ENCODE measurements around the gene ADM2.

ADM2 gene

DNA sequence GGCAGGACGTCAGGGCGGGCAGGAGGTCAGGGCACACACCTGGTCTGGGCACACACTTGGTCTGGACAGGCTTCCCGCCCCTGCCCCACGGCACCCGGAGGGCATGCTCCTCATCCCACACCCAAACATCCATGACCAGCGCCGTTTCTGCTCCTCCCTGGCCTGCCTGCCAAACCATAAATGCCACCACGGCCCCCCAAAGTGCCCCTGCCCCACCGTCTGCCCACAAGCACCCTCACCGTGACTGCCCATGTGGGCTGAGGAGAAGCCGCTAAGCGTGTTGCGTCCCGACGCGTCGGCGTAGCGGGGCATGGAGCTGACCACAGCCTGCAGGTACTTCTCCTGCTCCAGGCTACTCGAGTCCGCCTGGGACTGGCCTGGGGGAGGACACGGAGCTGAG is 22.3 kb upstream of the ADM2 start:
- peaks cover 75% of the 10 kb centered on the region for H3K36me3 ChIP-seq (replicated peaks)
- H3K27me3 ChIP-seq (replicated peaks), result no peaks in the 10 kb centered on the region
- no peak overlapping the region for H3K4me3 ChIP-seq (ENCODE audit: low read depth, low read length)
- no peak for DNase-seq
- in situ Hi-C loops (cut with HindIII; ENCODE audit: low pct_ligation_motif_present, low sequenced_read_pairs), result no loop called here
- no peak overlapping the region for H3K27ac ChIP-seq
- TF ChIP-seq CTCF (IDR thresholded peaks at IDR 0.05; ENCODE audit: low read depth, low read length, missing control alignments), result no peak

GRCh38 chr22:50459496-50460140 is 21.7 kb upstream of the ADM2 start:
- no peak for TF ChIP-seq CTCF (IDR thresholded peaks at IDR 0.05; ENCODE audit: low read depth, low read length, missing control alignments)
- H3K27me3 ChIP-seq (replicated peaks), result no peaks in the 10 kb centered on the region
- H3K27ac ChIP-seq, result no peak overlapping the region
- in situ Hi-C loops (cut with HindIII; ENCODE audit: low pct_ligation_motif_present, low sequenced_read_pairs), result no loop called here
- no peak overlapping the region for H3K4me3 ChIP-seq (ENCODE audit: low read depth, low read length)
- DNase-seq, result no peak
- peaks cover 75% of the 10 kb centered on the region for H3K36me3 ChIP-seq (replicated peaks)

DNA sequence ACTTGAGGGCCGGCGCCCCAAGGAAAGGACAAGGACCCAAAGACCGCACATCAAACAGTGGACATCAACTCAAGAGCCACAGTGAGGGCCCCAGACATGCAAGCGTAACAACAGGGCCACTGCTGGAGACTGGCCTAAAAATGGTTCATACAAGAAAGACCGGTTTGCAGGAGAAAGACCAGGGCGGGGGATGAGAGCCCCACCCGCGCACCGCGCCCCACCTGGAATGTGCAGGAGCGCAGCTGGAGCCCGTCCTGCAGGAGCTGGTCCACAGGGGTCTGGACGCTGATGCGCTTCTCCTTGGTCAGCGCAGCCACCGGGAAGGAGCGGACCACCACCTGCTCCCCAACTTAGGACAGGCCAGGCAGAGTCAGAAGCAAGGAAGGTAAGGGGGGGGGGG is 20.4 kb upstream of the ADM2 start:
- DNase-seq, result no peak
- Histone ChIP-seq H3K4me3 (ENCODE audit: low read depth, low read length) (no peak overlapping the region), H3K27me3 (replicated peaks) (no peaks in the 10 kb centered on the region), H3K36me3 (replicated peaks) (peaks cover 74% of the 10 kb centered on the region), H3K27ac (no peak overlapping the region)
- in situ Hi-C loops (cut with HindIII; ENCODE audit: low pct_ligation_motif_present, low sequenced_read_pairs), result no loop called here
- TF ChIP-seq CTCF (IDR thresholded peaks at IDR 0.05; ENCODE audit: low read depth, low read length, missing control alignments), result no peak

DNA sequence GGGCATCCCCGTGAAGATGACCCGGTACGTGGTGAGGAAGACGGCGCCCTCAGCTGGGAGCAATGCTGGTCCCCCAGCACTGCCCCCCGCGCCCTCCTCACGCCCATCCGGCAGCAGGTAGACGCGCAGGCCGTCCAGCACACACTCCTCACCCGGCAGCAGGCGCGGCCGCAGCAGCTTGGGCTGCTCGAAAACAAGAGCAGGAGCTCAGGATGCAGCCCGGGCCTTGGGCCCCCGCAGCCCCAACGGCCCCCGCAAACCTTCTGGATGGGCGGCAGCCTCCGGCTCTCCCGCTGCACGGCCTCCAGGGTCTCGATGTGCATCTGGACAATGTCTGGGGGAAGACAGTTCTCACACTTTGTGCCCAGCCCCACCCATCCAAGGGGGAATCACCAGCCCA is 19.8 kb upstream of the ADM2 start:
- TF ChIP-seq CTCF (IDR thresholded peaks at IDR 0.05; ENCODE audit: low read depth, low read length, missing control alignments), result no peak
- in situ Hi-C loops (cut with HindIII; ENCODE audit: low pct_ligation_motif_present, low sequenced_read_pairs), result no loop called here

GRCh38 chr22:50461979-50462540 is 19.3 kb upstream of the ADM2 start:
- H3K36me3 ChIP-seq (replicated peaks), result peaks cover 77% of the 10 kb centered on the region
- no peak for TF ChIP-seq CTCF (IDR thresholded peaks at IDR 0.05; ENCODE audit: low read depth, low read length, missing control alignments)
- in situ Hi-C loops (cut with HindIII; ENCODE audit: low pct_ligation_motif_present, low sequenced_read_pairs), result no loop called here

More for the DNA sequence above, 19.8 kb upstream of the ADM2 start:
- Histone ChIP-seq H3K27ac (no peak overlapping the region), H3K4me3 (ENCODE audit: low read depth, low read length) (no peak overlapping the region), H3K27me3 (replicated peaks) (no peaks in the 10 kb centered on the region), H3K36me3 (replicated peaks) (peaks cover 77% of the 10 kb centered on the region)
- no peak for DNase-seq

More at GRCh38 chr22:50461979-50462540, 19.3 kb upstream of the ADM2 start:
- Histone ChIP-seq H3K4me3 (ENCODE audit: low read depth, low read length) (no peak overlapping the region), H3K27ac (no peak overlapping the region), H3K27me3 (replicated peaks) (no peaks in the 10 kb centered on the region)
- DNase-seq, result no peak

Data from brain microvascular endothelial cell (primary cell).